LHCN-M2 (cell line): Measurements from ENCODE around the gene TMCC3. TPM values are rescaled to one million over a fixed set of nuclear protein-coding genes. Genes with fewer than 3 reads are reported as not detected.

Experiments
- DNase-seq: peaks from one replicate; pipeline ENCODE4 v3.0.0-alpha.2; 2012; ENCODE audit warnings: low read depth
- total RNA-seq: library from RNA; depleted of rRNA; stranded (reverse); fragments of >200 nt; gene quantifications from 2 replicates; pipeline ENCODE4 v1.2.3, GENCODE V29; 2014

TMCC3 gene
- total RNA-seq, 1 experiment from 2014 or later = 7.2 TPM

DNA sequence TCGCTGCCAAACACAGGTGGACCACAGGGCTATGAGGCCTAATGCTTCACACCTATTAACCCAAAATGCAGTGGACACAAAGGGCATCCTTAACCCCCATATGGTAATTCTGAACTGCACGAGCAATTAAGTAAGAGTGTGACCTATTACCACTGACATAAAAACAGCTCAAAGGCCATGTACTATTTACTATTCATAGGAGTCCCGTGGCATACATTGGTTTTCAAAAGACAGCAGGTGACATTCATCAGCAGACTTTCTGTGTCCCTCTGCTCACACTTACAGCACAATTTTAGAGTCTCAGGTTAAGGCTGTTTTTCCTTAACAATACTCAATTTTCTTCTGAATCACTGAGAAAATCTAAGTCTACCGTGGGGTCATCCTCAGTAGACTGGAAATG, 23.1 kb upstream of the TMCC3 start:
- DNase-seq = no peak

DNA sequence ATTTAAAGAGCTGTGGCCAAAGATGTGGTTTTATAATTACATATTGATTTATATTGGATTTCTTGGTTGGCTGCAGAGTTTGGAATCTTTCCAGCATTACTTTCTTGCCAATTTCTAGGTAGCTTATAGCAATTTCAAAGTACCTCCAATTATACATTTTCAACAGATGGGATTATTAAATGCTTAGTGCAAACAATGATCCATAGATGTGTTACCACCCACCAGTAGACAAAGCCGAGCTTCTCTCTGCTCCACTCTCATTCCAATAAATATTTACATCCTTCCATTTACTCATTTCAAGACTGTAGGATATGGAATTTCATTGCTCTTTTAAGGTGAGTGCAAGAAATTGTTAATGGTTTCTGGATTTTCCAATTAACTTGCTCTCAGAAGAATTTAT, 21.6 kb upstream of the TMCC3 start:
- DNase-seq = no peak

DNA sequence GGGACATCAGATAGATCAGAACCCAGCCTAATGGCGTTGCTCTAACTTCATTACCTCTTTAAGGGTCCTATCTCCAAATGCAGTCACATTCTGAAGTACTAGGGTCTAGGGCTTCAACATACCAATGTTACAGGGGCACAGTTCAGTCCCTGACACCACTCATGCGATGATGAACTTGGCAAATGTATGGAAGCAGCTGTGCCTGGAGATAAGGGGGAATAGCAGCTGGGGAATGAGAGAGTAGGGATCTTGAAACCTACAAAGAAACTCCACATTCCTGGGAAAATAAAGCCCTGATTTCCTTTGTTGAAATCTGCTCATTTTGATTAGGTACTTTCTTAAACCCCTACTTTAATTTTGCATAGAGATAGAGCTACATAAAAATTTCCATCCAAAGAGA, 20.5 kb upstream of the TMCC3 start:
- no peak for DNase-seq

DNA sequence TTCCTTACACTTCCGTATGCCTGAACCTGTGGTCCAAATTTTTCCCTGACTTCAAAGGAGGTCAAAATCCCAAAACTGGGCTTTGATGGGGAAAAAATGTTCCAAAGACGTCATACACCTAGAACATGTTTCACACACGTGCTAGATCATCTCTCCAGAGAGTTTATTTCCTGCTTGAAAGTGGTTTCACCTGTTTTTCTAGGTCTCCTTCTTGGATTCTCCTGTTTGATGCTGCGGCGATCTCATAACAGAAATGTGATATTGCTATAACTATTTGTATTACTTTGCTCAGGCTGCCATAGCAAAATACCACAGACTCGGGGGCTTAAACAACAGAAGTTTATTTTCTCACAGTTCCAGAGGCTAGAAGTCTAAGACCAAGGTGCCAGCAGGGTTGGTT, 19.7 kb upstream of the TMCC3 start:
- DNase-seq = no peak

DNA sequence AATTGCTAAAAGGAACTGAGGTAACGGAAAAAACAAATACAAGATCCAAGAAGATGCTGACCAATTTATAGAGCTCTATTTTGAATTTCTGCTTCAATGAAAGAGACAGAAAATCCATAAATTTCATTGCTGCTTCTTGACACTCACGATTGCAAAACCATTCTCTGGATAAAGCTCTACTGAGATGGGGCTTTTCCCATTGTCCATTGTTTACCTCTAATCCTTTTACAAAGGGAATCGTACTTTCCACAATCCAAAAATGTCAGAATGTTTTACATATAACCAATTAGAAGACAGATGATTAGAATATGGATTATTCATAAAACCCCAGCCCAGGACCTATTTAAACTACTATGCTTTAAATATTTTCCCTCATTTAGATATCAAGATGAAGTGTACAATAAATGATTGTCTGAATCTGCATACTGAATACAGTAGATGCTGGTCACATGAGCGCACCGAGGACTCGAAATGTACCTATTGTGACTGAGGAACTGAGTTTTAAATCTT, 16.7 kb upstream of the TMCC3 start:
- no peak for DNase-seq

DNA sequence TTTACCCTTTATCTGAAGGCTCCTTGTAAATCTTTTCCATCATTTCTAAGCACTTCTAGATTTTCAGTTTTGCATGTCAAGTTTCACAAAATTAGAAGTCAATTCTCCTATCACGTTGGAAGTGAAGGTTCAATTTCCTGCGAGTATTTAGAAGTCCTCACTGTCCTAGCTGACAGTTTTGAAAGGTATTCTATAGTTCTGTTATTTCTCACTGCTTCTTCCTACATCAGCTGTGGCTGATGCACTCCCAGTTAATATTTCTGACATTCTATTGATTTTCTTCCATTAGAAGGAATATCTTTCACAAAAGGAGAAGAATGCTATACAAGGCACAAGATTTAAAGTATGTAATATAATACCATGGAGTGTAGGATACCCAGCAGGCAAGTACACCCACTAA, 15.8 kb upstream of the TMCC3 start:
- no peak for DNase-seq

DNA sequence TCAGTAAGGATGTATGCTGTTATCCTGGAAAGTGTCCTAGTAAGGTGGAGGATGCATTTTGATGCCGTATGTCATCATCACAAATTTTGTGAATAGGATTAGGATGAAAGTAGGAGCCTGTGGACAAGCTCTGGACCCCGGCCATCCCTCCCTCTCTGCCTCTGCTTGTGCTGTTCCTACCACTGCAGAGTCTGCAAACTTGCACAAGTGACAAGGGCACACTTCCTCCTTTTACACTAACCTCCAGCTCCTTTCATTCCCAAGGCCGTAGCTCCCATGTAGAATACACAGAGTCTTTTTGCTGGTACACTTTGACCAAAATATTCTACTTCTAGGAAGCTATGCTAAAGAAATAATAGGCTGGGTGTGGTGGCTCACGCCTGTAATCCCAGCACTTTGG, 13.3 kb upstream of the TMCC3 start:
- no peak for DNase-seq

DNA sequence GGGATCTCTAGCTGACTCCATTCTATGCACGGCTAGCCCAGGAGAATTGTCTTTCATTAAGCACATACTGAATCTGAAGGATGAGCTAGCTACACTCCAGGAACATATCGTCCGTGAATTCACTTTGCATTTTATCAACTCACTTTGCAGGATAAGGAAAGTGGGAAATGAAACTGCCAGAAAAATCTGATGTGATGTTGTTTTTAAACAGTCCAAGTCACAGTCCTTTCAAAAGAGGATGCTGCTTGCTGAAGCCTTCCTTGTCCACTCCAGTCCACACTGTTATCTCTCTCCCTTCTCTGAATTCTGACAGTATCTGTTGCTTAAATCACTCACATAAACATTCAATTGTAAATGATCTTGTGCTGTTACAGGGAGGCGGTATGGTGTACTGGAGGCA, 12.7 kb upstream of the TMCC3 start:
- no peak for DNase-seq

DNA sequence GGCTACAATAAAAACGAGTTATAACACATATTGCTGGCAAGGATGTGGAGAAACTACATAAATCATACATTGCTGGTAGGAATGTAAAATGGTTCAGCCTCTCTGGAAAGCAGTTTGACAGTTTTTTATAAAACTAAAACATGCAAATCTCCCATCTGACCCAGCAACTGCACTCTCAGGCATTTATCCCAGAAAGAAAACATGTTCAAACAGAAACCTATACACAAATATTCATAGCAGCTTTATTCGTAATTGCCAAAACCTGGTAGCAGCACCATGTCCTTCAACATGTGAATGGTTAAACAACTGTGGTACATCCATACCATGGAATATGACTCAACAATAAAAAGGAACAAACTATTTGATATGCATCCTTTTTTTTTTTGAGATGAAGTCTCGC, 10.1 kb upstream of the TMCC3 start:
- peak; percentile 19 for DNase-seq

DNA sequence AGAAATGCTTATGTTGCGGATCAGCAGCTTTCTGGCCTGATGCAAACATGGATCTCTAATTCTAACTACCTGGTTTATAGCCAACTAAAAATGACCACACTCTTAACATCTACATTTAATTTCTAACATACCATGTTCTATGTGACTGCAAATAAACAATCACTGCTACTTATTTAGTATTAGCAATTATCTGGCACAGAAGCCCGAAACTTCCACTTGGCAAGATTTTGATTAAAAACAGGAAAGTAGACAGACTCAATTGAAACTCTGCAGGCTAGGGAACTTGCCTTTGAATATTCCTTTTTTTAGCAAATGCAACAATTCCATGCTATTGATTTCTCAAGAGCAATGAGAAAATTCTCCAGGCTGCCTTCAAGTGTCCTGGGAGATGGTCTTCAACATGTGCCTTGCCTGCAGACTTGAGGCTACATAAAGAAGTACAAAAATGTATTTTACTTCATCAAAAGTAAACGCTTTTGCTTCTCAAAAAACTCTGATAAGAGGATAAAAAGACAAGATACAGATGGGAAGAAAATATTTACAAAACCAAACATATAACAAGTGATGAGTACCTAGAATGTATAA, 9.1 kb upstream of the TMCC3 start:
- no peak for DNase-seq

DNA sequence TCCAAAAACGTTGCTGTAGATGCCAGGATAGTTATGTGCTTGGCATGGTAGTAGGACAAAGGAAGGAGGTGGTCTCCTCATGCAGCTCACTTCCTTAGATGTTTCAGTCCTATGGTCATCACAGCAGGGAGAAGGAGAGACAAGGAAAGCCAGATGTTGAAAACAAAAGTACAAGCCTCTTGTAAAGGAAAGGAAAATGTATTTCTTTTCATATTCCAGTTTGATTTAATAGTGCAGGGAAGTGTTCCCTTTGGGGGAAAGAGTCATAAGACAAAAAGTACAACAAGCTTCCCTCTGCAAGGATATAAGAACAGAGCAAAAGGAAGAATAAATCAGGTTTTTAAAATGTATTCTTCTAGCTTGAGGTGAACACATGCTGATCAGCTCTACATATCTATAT, 8.6 kb upstream of the TMCC3 start:
- no peak for DNase-seq

DNA sequence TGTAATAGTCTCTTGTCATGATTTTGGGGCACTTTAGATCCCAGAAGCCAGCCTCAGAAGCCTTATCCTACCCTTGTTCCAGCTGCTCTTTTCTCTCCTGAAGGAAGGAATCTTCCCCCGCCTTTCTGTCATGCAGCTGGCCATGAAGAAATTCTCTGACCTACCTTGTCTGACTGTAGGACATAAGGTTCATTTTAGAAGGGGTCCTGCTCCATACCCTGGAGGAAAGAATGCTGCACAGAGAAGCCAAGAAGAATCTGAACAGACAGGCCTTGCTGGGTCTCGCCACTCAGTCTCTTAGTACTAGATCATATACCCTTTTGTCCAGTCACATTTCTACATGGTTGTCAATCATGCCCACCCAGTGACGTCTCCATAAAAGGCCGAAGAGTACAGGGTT, 6.2 kb upstream of the TMCC3 start:
- DNase-seq = no peak

DNA sequence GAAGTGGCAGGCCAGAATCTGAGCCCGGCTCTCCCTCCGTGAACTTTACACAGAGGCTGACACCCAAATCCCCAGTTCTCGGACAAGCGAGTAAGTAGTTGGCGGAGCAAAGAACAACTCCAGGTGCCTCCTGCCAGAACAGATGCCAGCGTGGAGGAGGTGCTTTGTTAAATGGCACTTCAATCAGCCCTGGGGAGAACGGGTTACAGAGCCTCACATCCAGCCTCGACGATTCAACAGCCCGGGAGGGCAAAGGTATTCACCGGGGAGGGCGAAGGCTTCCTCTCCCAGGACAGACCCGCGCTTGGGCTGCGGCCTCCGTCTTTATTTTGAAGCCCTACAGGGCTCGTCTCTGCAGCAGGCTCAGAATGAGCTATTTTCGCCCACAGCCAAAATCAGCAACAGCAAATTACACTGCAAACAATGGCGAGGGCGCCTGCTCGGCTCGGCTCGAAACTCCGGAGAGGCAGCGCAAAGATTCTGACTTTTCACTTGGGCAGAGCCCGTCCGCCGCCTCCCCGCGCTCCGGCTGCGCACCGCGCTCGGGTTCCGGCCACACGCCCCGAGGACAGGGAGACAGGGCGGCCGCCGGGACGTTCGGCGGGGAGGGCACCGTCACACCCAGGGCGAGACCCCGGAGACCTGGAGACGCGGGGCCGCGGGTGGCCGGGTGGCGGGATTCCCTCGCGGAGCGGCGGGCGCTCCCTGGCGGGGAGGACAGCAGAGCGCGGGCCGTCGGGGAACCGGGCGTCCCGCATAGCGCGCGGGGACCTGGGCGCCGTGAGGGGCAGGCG, 811 bp downstream of the TMCC3 start:
- DNase-seq = peak; percentile 22

DNA sequence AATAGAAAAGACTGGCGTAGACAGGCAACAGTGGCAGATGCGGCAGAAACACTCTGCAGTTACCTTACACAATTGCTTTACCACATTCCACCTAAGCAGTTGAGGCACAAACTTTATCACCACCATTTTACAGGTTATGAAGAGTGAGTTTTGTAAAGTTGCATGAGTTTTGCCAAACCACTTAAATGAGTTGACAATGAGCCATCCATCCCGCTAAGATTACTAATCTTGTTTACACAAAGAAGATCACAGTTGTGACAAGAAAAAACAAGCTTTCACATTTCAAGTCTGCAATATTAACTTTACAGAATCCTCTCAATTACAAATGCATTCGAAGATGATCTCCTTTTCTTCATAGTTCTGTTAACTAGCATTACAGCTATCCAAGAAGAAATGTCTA, 1.8 kb downstream of the TMCC3 start:
- peak; percentile 55 for DNase-seq

DNA sequence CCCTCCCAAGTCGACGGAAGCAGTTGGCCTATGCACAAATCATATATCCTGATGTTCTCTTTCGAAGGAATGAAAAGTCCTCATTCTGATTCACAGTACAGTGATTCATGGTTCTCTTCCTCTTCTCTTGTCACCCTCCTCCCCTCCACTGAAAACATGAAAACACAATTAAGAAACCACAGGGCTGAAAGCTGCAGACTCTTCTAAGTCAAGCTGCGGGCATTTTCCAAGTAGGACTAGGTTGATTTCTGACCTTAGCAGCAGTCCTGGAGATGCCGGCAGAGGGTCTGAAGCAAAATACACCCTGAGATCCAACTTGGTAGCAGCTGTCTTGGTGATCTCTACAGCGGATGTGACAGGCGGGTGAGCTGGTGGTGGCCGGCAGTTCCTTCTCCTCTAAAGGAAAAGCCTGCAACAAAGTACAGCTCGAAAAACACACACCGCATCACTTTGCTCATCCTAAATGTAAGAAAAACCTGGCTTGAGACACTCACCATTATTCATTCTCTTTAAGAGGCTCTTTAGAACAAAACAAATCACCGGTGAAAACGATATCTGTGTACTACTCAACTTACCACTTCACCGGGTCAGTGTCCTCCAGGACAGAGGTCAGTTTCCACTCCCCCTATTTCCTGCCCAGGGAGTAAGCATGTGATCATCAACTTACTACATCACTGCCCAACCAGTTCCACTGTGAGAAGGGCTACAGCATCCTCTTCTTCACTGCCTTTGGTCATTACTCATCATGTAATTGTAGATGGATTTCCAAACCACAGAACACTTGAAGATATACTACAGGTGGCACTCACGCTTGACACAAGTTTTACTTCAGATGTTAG, 6.0 kb downstream of the TMCC3 start:
- DNase-seq = peak; percentile 98

DNA sequence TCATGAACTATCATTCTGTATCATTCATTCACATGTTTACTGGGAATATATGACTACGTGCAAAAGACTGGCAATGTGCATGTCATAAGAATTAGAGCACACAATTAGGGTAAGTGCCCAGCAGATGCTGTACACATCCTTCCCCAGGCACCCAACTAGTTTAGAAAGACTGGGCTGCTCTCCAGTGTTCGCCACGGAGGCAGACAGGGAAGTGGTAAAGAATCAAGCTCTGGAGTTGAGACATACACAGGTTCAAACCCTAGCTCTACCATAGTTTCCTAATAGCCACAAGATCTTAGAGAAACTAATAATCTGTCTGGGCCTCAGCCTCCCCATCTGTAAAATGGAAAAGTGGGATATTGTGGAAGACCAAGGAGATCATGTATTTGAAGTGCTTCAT, 6.8 kb downstream of the TMCC3 start:
- peak; percentile 36 for DNase-seq

DNA sequence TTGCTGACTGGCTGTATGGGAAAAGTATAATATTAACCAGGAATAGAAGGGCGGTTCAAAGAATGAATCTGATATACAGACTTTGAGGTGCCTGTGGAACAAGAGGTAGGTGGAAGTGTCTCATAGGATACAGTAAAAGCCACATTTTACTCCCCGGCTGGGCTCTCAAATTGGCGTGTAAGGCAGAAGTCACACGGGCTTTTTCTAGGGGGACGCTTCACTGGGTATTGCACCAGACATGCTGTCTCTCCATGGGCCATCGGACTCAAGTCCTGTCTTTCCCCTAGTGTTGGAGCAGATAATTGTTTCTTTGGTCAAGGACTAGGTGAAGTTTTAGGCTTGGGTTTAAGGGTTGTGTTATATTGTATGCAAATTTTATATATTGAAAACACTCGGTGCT, 9.1 kb downstream of the TMCC3 start:
- no peak for DNase-seq

DNA sequence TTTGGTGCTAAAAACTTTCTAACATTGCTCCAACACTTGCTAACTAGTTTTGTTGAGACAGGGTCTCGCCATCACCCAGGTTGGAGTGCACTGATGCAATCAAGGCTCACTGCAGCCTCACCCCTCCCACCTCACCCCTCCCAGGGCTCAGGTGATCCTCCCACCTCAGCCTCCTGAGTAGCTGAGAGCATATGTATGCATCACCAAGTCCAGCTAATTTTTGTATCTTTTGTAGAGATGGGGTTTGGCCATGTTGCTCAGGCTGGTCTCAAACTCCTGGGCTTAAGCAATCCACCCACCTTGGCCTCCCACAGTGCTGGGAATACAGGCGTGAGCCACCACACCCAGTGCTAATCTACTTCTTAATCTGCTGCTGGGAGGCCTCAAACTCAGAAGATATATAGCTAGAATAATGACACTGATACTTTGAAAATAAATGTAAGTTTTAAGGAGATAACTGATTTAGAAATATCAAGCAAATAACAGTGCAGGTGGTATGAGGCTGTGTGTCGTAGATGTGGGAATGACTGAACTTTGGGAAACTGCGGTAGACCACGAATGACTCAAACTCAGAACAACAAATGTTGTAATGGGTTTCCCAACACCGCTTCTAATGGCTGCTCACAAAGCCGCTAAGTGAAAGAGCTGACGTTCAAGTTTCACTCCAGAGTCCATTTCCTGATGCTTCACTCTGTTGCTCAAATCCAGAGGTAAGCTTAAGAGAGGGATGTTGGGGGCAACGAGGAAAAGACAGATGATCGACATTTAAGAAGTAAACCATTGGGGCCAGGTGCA, 10.0 kb downstream of the TMCC3 start:
- peak; percentile 94 for DNase-seq

DNA sequence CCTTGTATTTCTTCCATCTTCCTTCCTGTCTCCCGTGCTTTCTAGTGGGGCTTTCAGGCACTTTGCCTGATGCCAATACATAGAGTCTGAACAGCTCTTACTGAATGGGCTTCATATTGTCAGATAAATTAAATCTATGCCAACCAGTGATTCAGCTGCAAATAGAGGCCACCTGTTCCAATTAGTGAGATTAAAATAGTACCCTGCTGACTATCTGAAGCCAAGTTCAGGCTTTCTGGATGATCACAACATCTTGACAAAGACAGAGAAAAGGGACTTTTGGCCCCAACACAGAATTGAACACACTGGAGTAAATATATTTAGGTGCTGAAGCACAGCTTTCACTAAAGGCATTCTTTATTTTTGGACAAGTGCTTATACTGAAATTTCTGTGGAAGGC, 11.8 kb downstream of the TMCC3 start:
- DNase-seq = peak; percentile 11

DNA sequence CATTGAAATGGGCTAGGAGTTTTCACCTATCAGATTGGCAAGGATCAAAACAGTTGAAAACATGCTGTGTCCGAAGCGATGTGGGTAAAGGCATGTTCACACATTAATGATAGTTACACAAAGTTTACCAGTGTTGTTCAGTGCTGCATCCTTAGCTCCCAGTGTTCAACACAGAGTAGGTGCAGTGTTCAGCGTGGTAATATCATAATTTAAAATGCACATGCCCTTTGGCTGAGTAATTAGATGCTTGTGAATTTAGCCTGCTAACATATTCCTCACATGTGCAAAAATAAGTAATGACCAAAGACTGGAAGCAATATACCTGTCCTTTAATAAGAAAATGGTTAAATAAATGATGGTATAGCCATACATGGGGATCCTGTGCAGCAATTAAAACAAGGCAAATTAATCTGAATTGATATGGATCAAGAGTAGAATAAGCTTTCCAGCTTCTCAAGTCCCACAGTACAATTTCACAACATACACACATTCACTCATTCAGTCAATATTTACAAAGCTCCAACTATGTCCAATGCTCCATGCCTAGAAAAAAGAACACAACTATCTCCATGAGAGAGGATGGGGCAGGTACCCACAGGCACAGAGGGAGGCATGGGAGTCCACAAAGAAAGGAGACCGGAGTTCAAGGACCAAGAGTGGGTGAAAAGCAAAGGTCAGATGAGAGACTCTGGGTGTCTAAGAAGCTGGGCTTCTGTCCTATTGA, 12.8 kb downstream of the TMCC3 start:
- DNase-seq = no peak
